Thoracic aorta (tissue), 2 donors: ENCODE results near the gene TMEM247. TPM values are rescaled to one million over a fixed set of nuclear protein-coding genes. Genes with fewer than 3 reads are reported as not detected.

Experiments used
- ATAC-seq: fragments of 150-250 bp; one replicate; pipeline ENCODE4 v1.8.0; 2017; ENCODE audit warnings: low read depth; ENCODE audit not compliant: insufficient number of reproducible peaks, low FRiP score
- DNase-seq: peaks from one replicate; pipeline ENCODE4 v3.0.0-alpha.2; 2020; ENCODE audit warnings: low spot score
- H3K27ac ChIP-seq, 2 donors: fragments of 200-600 bp; sonication (generic); 1 replicate in 1 of 2; 2 replicates in 1 of 2; pipeline ENCODE4 v1.5.1; 2016; ENCODE audit warnings: mild to moderate bottlenecking in 2 of 2, moderate library complexity in 2 of 2
- H3K27me3 ChIP-seq: fragments of 200-600 bp; sonication (generic); replicated peaks from 2 replicates; pipeline ENCODE4 v1.6.0; 2016; ENCODE audit warnings: mild to moderate bottlenecking; ENCODE audit not compliant: insufficient read depth
- H3K36me3 ChIP-seq: fragments of 200-600 bp; sonication (generic); one replicate; pipeline ENCODE4 v1.5.1; 2016
- H3K4me1 ChIP-seq, 2 donors: fragments of 200-600 bp; sonication (generic); 1 replicate in 1 of 2; 2 replicates in 1 of 2; pipeline versions ENCODE4 v1.5.1 to v1.6.0; 2016; ENCODE audit warnings: low read depth in 2 of 2, mild to moderate bottlenecking in 1 of 2; ENCODE audit not compliant: control insufficient read depth in 1 of 2
- H3K4me3 ChIP-seq: fragments of 200-600 bp; sonication (generic); 2 replicates; pipeline ENCODE4 v1.5.1; 2016; ENCODE audit warnings: mild to moderate bottlenecking
- H3K9me3 ChIP-seq: fragments of 200-600 bp; sonication (generic); 2 replicates; pipeline ENCODE4 v1.5.1; 2016
- CTCF ChIP-seq: fragments of 200-600 bp; sonication (generic); IDR thresholded peaks from one replicate; pipeline ENCODE4 v1.5.1; 2019; ENCODE audit warnings: antibody characterized with exemption
- total RNA-seq, 2 donors: library from RNA; depleted of rRNA; stranded (reverse); fragments of >200 nt; gene quantifications; one replicate each; pipeline versions ENCODE4 v1.1.0 to v1.2.3, GENCODE V29; 2016

The TMEM247 gene
- total RNA-seq, 2 donors from 2014 or later = not detected

GRCh38 chr2:46447649-46448048 lies 31.7 kb upstream of the TMEM247 start:
- ATAC-seq (no peak), DNase-seq (no peak)
- TF ChIP-seq CTCF = no peak
- Histone ChIP-seq H3K9me3 (peaks cover 5% of the 10 kb centered on the region), H3K27ac (no peak overlapping the region), H3K4me3 (no peak overlapping the region), H3K4me1 (peaks cover 5 to 7% of the 10 kb centered on the region in 2 donors), H3K27me3 (no peaks in the 10 kb centered on the region), H3K36me3 (no peaks in the 10 kb centered on the region)

GRCh38 chr2:46448111-46448510 lies 31.3 kb upstream of the TMEM247 start:
- H3K27ac ChIP-seq = no peak overlapping the region
- H3K9me3 ChIP-seq = peaks cover 5% of the 10 kb centered on the region
- no peak overlapping the region for H3K4me3 ChIP-seq
- peaks cover 5 to 7% of the 10 kb centered on the region in 2 donors for H3K4me1 ChIP-seq
- H3K36me3 ChIP-seq = no peaks in the 10 kb centered on the region
- no peak for DNase-seq
- no peaks in the 10 kb centered on the region for H3K27me3 ChIP-seq
- ATAC-seq = no peak
- no peak for TF ChIP-seq CTCF

- no peak for ATAC-seq
- Histone ChIP-seq H3K9me3 (peaks cover 5% of the 10 kb centered on the region), H3K27me3 (no peaks in the 10 kb centered on the region), H3K4me3 (no peak overlapping the region), H3K4me1 (peaks cover 5 to 7% of the 10 kb centered on the region in 2 donors), H3K27ac (no peak overlapping the region), H3K36me3 (no peaks in the 10 kb centered on the region)
- DNase-seq = no peak
- no peak for TF ChIP-seq CTCF
Measured at GRCh38 chr2:46448641-46449040, 30.7 kb upstream of the TMEM247 start.

- TF ChIP-seq CTCF = no peak
- H3K4me3 ChIP-seq = no peak overlapping the region
- H3K27ac ChIP-seq = no peak overlapping the region
Measured at GRCh38 chr2:46449700-46450099, 29.7 kb upstream of the TMEM247 start.

GRCh38 chr2:46451131-46451711 lies 28.1 kb upstream of the TMEM247 start:
- Histone ChIP-seq H3K4me3 (no peak overlapping the region), H3K4me1 (peaks cover 5 to 7% of the 10 kb centered on the region in 2 donors), H3K36me3 (no peaks in the 10 kb centered on the region), H3K9me3 (no peaks in the 10 kb centered on the region), H3K27ac (no peak overlapping the region), H3K27me3 (no peaks in the 10 kb centered on the region)
- ATAC-seq (no peak), DNase-seq (no peak)
- no peak for TF ChIP-seq CTCF

More at GRCh38 chr2:46449700-46450099, 29.7 kb upstream of the TMEM247 start:
- no peak for ATAC-seq
- no peak for DNase-seq
- H3K36me3 ChIP-seq = no peaks in the 10 kb centered on the region
- no peaks in the 10 kb centered on the region for H3K27me3 ChIP-seq
- peaks cover 5 to 7% of the 10 kb centered on the region in 2 donors for H3K4me1 ChIP-seq
- peaks cover 5% of the 10 kb centered on the region for H3K9me3 ChIP-seq
